Lung (tissue), 12 donors: ENCODE results near the gene SLC30A7. TPM values are rescaled to one million over a fixed set of nuclear protein-coding genes. Genes with fewer than 3 reads are reported as not detected.
A peak's percentile ranks its signal among the peaks of the same experiment; 100 is the strongest.
"Not testable (repeated sequence)": the region's sequence is repeated elsewhere in the genome, so short reads cannot be mapped to it uniquely, and the experiment has no call there.

Source experiments
- ATAC-seq: fragments of 200-7000 bp; cut with Tn5 transposase; one replicate; pipeline ENCODE4 v1.9.1; 2020; ENCODE audit warnings: moderate number of reproducible peaks; ENCODE audit not compliant: insufficient read depth, low FRiP score
- DNase-seq, 3 donors: peaks; one replicate each; pipeline ENCODE4 v3.0.0-alpha.2; 2013 to 2017
- H3K27ac ChIP-seq, 2 donors: one replicate each; pipeline ENCODE4 v1.5.1; 2013; ENCODE audit warnings: mild to moderate bottlenecking in 2 of 2, moderate library complexity in 2 of 2, control low read depth in 1 of 2, inconsistent platforms in 1 of 2, low read depth in 1 of 2, low read length in 1 of 2
- H3K27me3 ChIP-seq, 3 donors: one replicate each; pipeline ENCODE4 v1.5.1; 2013; ENCODE audit warnings: low read length in 2 of 3; ENCODE audit not compliant: control insufficient read depth in 3 of 3, insufficient read depth in 3 of 3
- H3K36me3 ChIP-seq, 4 donors: one replicate each; pipeline ENCODE4 v1.5.1; 2013; ENCODE audit warnings: low read length in 4 of 4, mild to moderate bottlenecking in 1 of 4, moderate library complexity in 1 of 4; ENCODE audit not compliant: control insufficient read depth in 4 of 4, insufficient read depth in 4 of 4
- H3K4me1 ChIP-seq, 5 donors: one replicate each; pipeline ENCODE4 v1.5.1; 2013; ENCODE audit warnings: low read length in 5 of 5, mild to moderate bottlenecking in 2 of 5, moderate library complexity in 1 of 5; ENCODE audit not compliant: control insufficient read depth in 5 of 5, insufficient read depth in 5 of 5
- H3K4me3 ChIP-seq: one replicate; pipeline ENCODE4 v1.5.1; 2013; ENCODE audit warnings: mild to moderate bottlenecking, control low read depth, moderate library complexity
- H3K9ac ChIP-seq, 2 donors: one replicate each; pipeline ENCODE4 v1.5.1; 2013; ENCODE audit warnings: low read length in 2 of 2, control low read depth in 1 of 2; ENCODE audit not compliant: insufficient read depth in 1 of 2
- H3K9me3 ChIP-seq, 4 donors: one replicate each; pipeline ENCODE4 v1.5.1; 2013; ENCODE audit warnings: low read length in 3 of 4, mild to moderate bottlenecking in 1 of 4, moderate library complexity in 1 of 4; ENCODE audit not compliant: control insufficient read depth in 4 of 4, insufficient read depth in 3 of 4
- WGBS, 2 donors: extraction: QIAGEN DNeasy Blood & Tissue Kit; methylation state at CpG; one replicate each; pipeline ENCODE4 v1.1.7; 2013; 5-methylcytosine and 5-hydroxymethylcytosine counted together
- polyA plus RNA-seq, 2 donors: library from polyadenylated mRNA; stranded (reverse); fragments of 200-250 nt; gene quantifications; one replicate each; pipeline ENCODE4 v1.2.1, GENCODE V29; 2013
- total RNA-seq, 2 donors: library from RNA; depleted of rRNA in 1 of 2; stranded (reverse); fragments of >200 nt in 1 of 2; gene quantifications; one replicate each; pipeline ENCODE4 v1.2.1, GENCODE V29; 2014 to 2021
- TF ChIP-seq, protein P1 (sequence below): IDR thresholded peaks from 2 replicates; pipeline ENCODE4 v1.5.1; 2012; ENCODE audit warnings: mild to moderate bottlenecking; ENCODE audit errors: control extremely low read depth, extremely low read depth
- donor health status: control.
- donor health status: control.
- donor health status: Bipolar disorder and iron deficiency.
- donor health status: healthy.
- donor health status: DM: yes; HTN: yes; CAD: no.

SLC30A7 gene
- total and polyA plus RNA-seq, 4 donors: 7.6 to 33.9 (median 19.6) TPM

DNA sequence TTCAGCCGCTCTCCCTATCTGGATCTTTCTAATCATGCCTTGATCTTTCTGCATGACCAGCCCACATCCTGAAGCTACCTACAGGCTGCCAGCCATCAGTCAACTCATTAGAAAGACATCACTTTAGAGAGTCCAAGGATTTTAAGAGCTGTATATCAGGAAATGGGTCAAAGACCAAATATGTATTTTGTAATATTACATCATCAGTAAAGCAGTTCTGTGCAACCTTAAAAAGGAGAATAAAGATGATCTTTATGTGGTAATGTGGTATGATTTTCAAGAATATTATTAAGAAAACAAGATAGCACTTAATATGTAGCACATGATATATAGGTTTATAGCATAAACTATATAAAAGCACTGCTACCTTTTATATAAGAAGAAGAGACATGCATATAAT, 47.6 kb downstream of the SLC30A7 start:
- WGBS, 2 donors: 89 to 95% methylated on average over 1 of the region's 1 CpG
- TF ChIP-seq, protein P1, sequence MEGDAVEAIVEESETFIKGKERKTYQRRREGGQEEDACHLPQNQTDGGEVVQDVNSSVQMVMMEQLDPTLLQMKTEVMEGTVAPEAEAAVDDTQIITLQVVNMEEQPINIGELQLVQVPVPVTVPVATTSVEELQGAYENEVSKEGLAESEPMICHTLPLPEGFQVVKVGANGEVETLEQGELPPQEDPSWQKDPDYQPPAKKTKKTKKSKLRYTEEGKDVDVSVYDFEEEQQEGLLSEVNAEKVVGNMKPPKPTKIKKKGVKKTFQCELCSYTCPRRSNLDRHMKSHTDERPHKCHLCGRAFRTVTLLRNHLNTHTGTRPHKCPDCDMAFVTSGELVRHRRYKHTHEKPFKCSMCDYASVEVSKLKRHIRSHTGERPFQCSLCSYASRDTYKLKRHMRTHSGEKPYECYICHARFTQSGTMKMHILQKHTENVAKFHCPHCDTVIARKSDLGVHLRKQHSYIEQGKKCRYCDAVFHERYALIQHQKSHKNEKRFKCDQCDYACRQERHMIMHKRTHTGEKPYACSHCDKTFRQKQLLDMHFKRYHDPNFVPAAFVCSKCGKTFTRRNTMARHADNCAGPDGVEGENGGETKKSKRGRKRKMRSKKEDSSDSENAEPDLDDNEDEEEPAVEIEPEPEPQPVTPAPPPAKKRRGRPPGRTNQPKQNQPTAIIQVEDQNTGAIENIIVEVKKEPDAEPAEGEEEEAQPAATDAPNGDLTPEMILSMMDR: no peak
- ATAC-seq: no peak

DNA sequence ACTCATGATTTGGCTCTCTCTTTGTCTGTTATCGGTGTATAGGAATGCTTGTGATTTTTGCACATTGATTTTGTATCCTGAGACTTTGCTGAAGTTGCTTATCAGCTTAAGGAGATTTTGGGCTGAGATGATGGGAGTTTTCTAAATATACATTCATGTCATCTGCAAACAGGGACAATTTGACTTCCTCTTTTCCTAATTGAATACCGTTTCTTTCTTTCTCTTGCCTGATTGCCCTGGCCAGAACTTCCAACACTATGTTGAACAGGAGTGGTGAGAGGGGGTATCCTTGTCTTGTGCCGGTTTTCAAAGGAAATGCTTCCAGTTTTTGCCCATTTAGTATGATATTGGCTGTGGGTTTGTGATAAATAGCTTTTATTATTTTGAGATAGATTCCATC, 50.2 kb downstream of the SLC30A7 start:
- DNase-seq, H3K9ac ChIP-seq, ATAC-seq, H3K9me3 ChIP-seq, H3K27me3 ChIP-seq, H3K36me3 ChIP-seq, H3K27ac ChIP-seq, H3K4me3 ChIP-seq: not testable (repeated sequence)
- 75 to 82% methylated on average over 3 of the region's 3 CpGs for WGBS, 2 donors
- peaks cover 3 to 36% (median 20%) of the 10 kb centered on the region in 5 donors for H3K4me1 ChIP-seq

More for the DNA sequence above, 47.6 kb downstream of the SLC30A7 start:
- Histone ChIP-seq H3K4me1 (peaks cover 0 to 16% (median 5%) of the 10 kb centered on the region in 5 donors), H3K4me3 (no peak overlapping the region), H3K27me3 (no peaks in the 10 kb centered on the region), H3K36me3 (peaks cover 3 to 9% (median 7%) of the 10 kb centered on the region in 4 donors), H3K27ac (no peak overlapping the region), H3K9ac (no peak overlapping the region), H3K9me3 (no peaks in the 10 kb centered on the region)
- DNase-seq: no peak

DNA sequence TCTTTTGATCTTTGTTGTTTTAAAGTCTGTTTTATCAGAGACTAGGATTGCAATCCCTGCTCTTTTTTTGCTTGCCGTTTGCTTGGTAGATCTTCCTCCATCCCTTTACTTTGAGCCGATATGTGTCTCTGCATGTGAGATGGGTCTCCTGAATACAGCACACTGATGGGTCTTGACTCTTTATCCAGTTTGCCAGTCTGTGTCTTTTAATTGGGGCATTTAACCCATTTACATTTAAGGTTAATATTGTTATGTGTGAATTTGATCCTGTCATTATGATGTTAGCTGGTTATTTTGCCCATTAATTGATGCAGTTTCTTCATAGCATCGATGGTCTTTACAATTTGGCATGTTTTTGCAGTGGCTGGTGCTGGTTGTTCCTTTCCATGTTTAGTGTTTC, 51.9 kb downstream of the SLC30A7 start:
- peaks cover 2 to 10% (median 5%) of the 10 kb centered on the region in 4 donors for H3K36me3 ChIP-seq
- 98 to 99% methylated on average over 3 of the region's 3 CpGs for WGBS, 2 donors

DNA sequence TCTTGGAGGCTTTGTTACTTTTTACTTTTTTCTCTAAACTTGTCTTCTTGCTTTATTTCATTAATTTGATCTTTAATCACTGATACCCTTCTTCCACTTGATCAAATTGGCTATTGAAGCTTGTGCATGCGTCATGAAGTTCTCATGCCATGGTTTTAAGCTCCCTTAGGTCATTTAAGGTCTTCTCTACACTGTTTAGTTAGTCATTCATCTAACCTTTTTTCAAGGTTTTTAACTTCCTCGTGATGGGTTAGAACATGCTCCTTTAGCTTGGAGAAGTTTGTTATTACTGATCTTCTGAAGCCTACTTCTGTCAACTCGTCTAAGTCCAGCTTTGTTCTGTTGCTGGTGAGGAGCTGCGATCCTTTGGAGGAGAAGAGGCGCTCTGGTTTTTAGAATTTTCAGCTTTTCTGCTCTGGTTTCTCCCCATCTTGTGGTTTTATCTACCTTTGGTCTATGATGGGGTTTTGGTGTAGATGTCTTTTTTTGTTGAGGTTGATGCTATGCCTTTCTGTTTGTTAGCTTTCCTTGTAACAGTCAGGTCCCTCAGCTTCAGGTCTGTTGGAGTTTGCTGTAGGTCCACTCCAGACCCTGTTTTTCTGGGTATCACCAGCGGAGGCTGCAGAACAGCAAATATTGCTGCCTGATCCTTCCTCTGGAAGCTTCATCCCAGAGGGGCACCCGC, 53.0 kb downstream of the SLC30A7 start:
- peaks cover 3 to 40% (median 21%) of the 10 kb centered on the region in 5 donors for H3K4me1 ChIP-seq
- H3K27ac ChIP-seq, ATAC-seq, H3K9me3 ChIP-seq, H3K36me3 ChIP-seq, DNase-seq, H3K27me3 ChIP-seq, H3K4me3 ChIP-seq, H3K9ac ChIP-seq: not testable (repeated sequence)
- 91 to 93% methylated on average over 7 of the region's 7 CpGs for WGBS, 2 donors

More for the DNA sequence above, 51.9 kb downstream of the SLC30A7 start:
- not testable (repeated sequence) for H3K4me3 ChIP-seq, H3K27ac ChIP-seq, H3K9ac ChIP-seq, ATAC-seq, DNase-seq, H3K9me3 ChIP-seq, H3K27me3 ChIP-seq
- peaks cover 3 to 33% (median 26%) of the 10 kb centered on the region in 5 donors for H3K4me1 ChIP-seq

DNA sequence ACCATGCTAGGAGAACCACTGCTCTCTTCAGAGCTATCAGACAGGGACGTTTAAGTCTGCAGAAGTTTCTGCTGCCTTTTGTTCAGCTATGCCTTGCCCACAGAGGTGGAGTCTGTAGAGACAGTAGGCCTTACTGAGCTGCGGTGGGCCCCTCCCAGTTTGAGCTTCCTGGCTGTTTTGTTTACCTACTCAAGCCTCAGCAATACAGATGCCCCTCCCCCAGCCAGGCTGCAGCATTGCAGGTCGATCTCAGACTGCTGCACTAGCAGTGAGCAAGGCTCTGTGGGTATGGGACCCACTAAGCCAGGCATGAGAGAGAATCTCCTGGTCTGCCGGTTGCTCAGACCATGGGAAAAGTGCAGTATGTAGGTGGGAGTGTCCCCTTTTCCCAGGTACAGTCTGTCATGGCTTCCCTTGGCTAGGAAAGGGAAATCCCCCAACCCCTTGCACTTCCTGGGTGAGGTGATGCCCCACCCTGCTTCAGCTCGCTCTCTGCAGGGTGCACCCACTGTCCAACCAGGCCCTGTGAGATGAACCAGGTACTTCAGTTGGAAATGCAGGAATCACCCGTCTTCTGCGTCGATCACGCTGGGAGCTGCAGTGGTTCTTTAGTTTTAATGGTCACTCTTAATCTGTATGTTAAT, 53.7 kb downstream of the SLC30A7 start:
- WGBS, 2 donors: 71 to 79% methylated on average over 9 of the region's 9 CpGs
- Histone ChIP-seq H3K27ac (peak overlapping the region in 1 of 2 donors; percentile 32), H3K4me1 (peaks cover 3 to 47% (median 21%) of the 10 kb centered on the region in 5 donors)
- H3K4me3 ChIP-seq, H3K9ac ChIP-seq, ATAC-seq, H3K27me3 ChIP-seq, H3K9me3 ChIP-seq, H3K36me3 ChIP-seq: not testable (repeated sequence)
- DNase-seq: peak; percentile 42 to 63 (median 51)
